DND-41 (cell line): ENCODE results near the gene TCL1B.

Experiments
- CTCF ChIP-seq: IDR thresholded peaks from 2 replicates; pipeline ENCODE4 v1.5.1; 2012; ENCODE audit warnings: borderline replicate concordance, low read length, moderate library complexity, mild to moderate bottlenecking; ENCODE audit not compliant: poor library complexity, severe bottlenecking; ENCODE audit errors: extremely low read depth
- EZH2 ChIP-seq: IDR thresholded peaks from 3 replicates; pipeline ENCODE4 v1.6.1; 2012; ENCODE audit warnings: borderline replicate concordance, low read depth, mild to moderate bottlenecking, moderate library complexity, low read length, inconsistent platforms; ENCODE audit not compliant: severe bottlenecking

GRCh38 chr14:95725685-95726336, 39.6 kb downstream of the TCL1B start:
- TF ChIP-seq CTCF: no peak
- no peak for TF ChIP-seq EZH2
